ENCODE results near the gene SELPLG. TPM values are rescaled to one million over a fixed set of nuclear protein-coding genes. Genes with fewer than 3 reads are reported as not detected.

The SELPLG gene
- total RNA-seq, 1 donor from 2014 or later: 5.8 TPM

DNA sequence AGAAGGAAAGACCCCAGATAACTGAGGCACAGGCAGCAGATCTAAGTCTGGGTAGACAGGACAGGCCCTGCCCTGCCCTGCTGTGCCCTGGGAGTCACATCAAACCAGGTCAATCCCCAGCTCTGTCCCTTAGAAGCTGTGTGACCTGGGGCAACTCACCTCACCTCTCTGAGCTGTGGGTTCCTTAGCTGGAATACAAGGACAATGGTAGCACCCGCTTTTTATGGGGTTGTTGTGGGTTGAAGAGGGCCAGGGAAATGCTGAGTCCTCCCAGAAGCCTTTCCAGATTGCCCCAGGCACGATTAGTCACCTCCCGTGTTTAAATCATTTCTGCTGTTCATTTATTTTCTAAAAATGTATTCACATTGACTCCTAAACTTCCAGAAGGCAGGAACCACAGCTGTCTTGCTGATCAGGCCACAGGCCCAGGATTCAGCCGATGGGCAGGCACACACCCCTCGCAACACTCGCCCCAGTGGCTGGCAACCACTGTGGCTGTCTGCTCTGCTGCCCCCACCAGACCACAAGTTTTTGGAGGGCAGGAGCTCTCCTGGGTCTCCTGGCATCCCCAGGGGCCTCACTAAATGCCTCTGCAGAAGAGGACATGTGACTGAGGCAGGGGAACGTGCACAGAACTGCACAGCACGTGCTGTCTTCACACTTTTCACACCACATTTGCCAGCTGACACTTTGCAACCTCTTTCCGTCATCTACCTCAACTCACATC, 3.0 kb downstream of the SELPLG start:
- Histone ChIP-seq H3K4me1 (ENCODE audit: insufficient read depth, low read length) (peaks cover 36% of the 10 kb centered on the region), H3K27me3 (ENCODE audit: insufficient read depth, low read length) (no peaks in the 10 kb centered on the region), H2AFZ (ENCODE audit: low read depth, low read length) (no peak overlapping the region), H3K9me3 (ENCODE audit: insufficient read depth, low read depth, low read length) (no peaks in the 10 kb centered on the region), H3K27ac (ENCODE audit: low read depth, low read length) (peak overlapping the region; percentile 82), H3K4me2 (ENCODE audit: low read length) (peak overlapping the region; percentile 65), H3K4me3 (ENCODE audit: insufficient read depth, low read depth, low read length) (no peak overlapping the region), H4K20me1 (ENCODE audit: insufficient read depth, low read length) (no peaks in the 10 kb centered on the region), H3K79me2 (ENCODE audit: insufficient read depth, low read length) (no peaks in the 10 kb centered on the region), H3K36me3 (ENCODE audit: insufficient read depth, low read length) (no peaks in the 10 kb centered on the region), H3K9ac (ENCODE audit: low read length) (peak overlapping the region; percentile 73)
- H3K4me1 Mint-ChIP-seq (ENCODE audit: low read depth, unreplicated experiment): peaks cover 37% of the 10 kb centered on the region
- no peaks in the 10 kb centered on the region for H3K27me3 Mint-ChIP-seq (ENCODE audit: low read depth, unreplicated experiment)
- peak overlapping the region; percentile 88 for H3K27ac Mint-ChIP-seq (ENCODE audit: unreplicated experiment)
- TF ChIP-seq, protein P1, sequence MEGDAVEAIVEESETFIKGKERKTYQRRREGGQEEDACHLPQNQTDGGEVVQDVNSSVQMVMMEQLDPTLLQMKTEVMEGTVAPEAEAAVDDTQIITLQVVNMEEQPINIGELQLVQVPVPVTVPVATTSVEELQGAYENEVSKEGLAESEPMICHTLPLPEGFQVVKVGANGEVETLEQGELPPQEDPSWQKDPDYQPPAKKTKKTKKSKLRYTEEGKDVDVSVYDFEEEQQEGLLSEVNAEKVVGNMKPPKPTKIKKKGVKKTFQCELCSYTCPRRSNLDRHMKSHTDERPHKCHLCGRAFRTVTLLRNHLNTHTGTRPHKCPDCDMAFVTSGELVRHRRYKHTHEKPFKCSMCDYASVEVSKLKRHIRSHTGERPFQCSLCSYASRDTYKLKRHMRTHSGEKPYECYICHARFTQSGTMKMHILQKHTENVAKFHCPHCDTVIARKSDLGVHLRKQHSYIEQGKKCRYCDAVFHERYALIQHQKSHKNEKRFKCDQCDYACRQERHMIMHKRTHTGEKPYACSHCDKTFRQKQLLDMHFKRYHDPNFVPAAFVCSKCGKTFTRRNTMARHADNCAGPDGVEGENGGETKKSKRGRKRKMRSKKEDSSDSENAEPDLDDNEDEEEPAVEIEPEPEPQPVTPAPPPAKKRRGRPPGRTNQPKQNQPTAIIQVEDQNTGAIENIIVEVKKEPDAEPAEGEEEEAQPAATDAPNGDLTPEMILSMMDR (IDR thresholded peaks at IDR 0.05; ENCODE audit: insufficient read depth, low read depth, low read length): no peak
- TF ChIP-seq EZH2 (IDR thresholded peaks at IDR 0.05; ENCODE audit: insufficient read depth, low read length): no peak
- no peaks in the 10 kb centered on the region for H3K9me3 Mint-ChIP-seq (ENCODE audit: unreplicated experiment)
- H3K36me3 Mint-ChIP-seq (ENCODE audit: low read depth, unreplicated experiment): no peaks in the 10 kb centered on the region
- FAIRE-seq (no peak), DNase-seq (ENCODE audit: low read depth) (peak; percentile 53)
- no peak overlapping the region for H3K4me3 Mint-ChIP-seq (ENCODE audit: unreplicated experiment)

DNA sequence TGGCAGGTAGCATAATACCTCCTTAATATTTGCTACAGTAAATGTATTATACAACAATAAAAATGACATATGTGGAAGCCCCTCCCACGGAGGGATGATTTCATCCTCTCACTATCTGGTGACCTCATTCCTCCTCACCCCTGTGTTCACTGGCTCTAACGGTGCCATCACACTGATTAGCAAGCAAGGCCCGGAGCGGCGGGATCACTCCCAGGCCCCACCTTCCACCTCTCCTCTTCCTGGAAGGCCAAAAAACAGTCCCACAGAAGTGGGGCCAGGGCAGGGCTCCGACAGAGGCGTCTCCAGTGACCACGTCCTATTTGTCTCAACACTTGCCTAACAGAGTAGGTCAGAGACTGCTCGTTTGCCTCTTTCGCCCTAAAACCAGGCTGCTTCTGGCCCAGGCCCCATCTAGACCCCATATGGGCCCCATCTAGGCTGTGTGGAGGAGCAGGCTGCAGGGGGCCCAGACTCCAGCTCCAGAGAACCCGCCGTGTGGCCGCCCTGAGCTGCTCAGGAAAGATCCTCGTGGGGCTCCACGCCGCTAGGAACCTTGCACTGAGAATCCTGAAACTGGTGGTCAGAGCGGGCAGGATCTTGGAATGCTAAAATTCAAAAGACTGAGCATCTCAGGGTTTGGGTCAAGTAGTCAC, 3.7 kb downstream of the SELPLG start:
- Histone ChIP-seq H3K4me2 (ENCODE audit: low read length) (peak overlapping the region; percentile 65), H3K4me1 (ENCODE audit: insufficient read depth, low read length) (peaks cover 36% of the 10 kb centered on the region), H3K27me3 (ENCODE audit: insufficient read depth, low read length) (no peaks in the 10 kb centered on the region), H3K79me2 (ENCODE audit: insufficient read depth, low read length) (no peaks in the 10 kb centered on the region), H3K36me3 (ENCODE audit: insufficient read depth, low read length) (no peaks in the 10 kb centered on the region), H3K9ac (ENCODE audit: low read length) (peak overlapping the region; percentile 73), H3K27ac (ENCODE audit: low read depth, low read length) (peak overlapping the region; percentile 82), H2AFZ (ENCODE audit: low read depth, low read length) (peak overlapping the region; percentile 35), H3K9me3 (ENCODE audit: insufficient read depth, low read depth, low read length) (no peaks in the 10 kb centered on the region), H4K20me1 (ENCODE audit: insufficient read depth, low read length) (no peaks in the 10 kb centered on the region), H3K4me3 (ENCODE audit: insufficient read depth, low read depth, low read length) (no peak overlapping the region)
- H3K27ac Mint-ChIP-seq (ENCODE audit: unreplicated experiment): peak overlapping the region; percentile 88
- no peaks in the 10 kb centered on the region for H3K27me3 Mint-ChIP-seq (ENCODE audit: low read depth, unreplicated experiment)
- no peaks in the 10 kb centered on the region for H3K9me3 Mint-ChIP-seq (ENCODE audit: unreplicated experiment)
- H3K4me3 Mint-ChIP-seq (ENCODE audit: unreplicated experiment): peak overlapping the region; percentile 21
- TF ChIP-seq, protein P1 (IDR thresholded peaks at IDR 0.05; ENCODE audit: insufficient read depth, low read depth, low read length): no peak
- TF ChIP-seq EZH2 (IDR thresholded peaks at IDR 0.05; ENCODE audit: insufficient read depth, low read length): no peak
- FAIRE-seq (no peak), DNase-seq (ENCODE audit: low read depth) (peak; percentile 85)
- H3K36me3 Mint-ChIP-seq (ENCODE audit: low read depth, unreplicated experiment): no peaks in the 10 kb centered on the region
- H3K4me1 Mint-ChIP-seq (ENCODE audit: low read depth, unreplicated experiment): peaks cover 37% of the 10 kb centered on the region

DNA sequence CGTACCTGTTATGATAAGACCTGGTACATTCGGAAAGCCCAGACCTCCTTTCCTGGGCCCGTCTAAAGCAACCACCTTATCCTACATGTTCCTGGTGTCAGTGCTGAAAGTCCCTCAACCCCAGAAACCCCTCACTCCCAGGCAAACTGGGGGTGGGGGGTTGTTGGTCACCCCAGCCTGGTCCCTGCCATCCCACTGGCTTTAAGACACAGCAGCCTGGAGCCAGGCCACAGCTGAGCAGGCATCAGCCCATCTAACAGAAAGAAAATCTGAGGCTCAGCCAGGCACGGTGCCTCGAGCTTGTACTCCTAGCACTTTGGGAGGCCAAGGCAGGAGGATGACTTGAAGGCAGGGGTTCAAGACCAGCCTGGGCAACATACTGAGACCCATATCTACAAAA, 4.5 kb downstream of the SELPLG start:
- H3K4me2 ChIP-seq (ENCODE audit: low read length): peak overlapping the region; percentile 65
- no peaks in the 10 kb centered on the region for H3K27me3 Mint-ChIP-seq (ENCODE audit: low read depth, unreplicated experiment)

More for the DNA sequence above, 4.5 kb downstream of the SELPLG start:
- H3K4me1 ChIP-seq (ENCODE audit: insufficient read depth, low read length): peaks cover 36% of the 10 kb centered on the region
- Mint-ChIP-seq H3K4me1 (ENCODE audit: low read depth, unreplicated experiment) (peaks cover 37% of the 10 kb centered on the region), H3K36me3 (ENCODE audit: low read depth, unreplicated experiment) (no peaks in the 10 kb centered on the region), H3K9me3 (ENCODE audit: unreplicated experiment) (no peaks in the 10 kb centered on the region), H3K27ac (ENCODE audit: unreplicated experiment) (peak overlapping the region; percentile 88), H3K4me3 (ENCODE audit: unreplicated experiment) (no peak overlapping the region)
- H3K36me3 ChIP-seq (ENCODE audit: insufficient read depth, low read length): no peaks in the 10 kb centered on the region
- no peaks in the 10 kb centered on the region for H4K20me1 ChIP-seq (ENCODE audit: insufficient read depth, low read length)
- no peaks in the 10 kb centered on the region for H3K79me2 ChIP-seq (ENCODE audit: insufficient read depth, low read length)
- H3K4me3 ChIP-seq (ENCODE audit: insufficient read depth, low read depth, low read length): no peak overlapping the region
- DNase-seq (ENCODE audit: low read depth) (no peak), FAIRE-seq (no peak)
- H3K27me3 ChIP-seq (ENCODE audit: insufficient read depth, low read length): no peaks in the 10 kb centered on the region
- no peaks in the 10 kb centered on the region for H3K9me3 ChIP-seq (ENCODE audit: insufficient read depth, low read depth, low read length)
- no peak overlapping the region for H2AFZ ChIP-seq (ENCODE audit: low read depth, low read length)
- TF ChIP-seq EZH2 (IDR thresholded peaks at IDR 0.05; ENCODE audit: insufficient read depth, low read length): no peak
- TF ChIP-seq, protein P1 (IDR thresholded peaks at IDR 0.05; ENCODE audit: insufficient read depth, low read depth, low read length): no peak
- peak overlapping the region; percentile 73 for H3K9ac ChIP-seq (ENCODE audit: low read length)
- peak overlapping the region; percentile 82 for H3K27ac ChIP-seq (ENCODE audit: low read depth, low read length)

Data from astrocyte (in vitro differentiated cells and primary cell).